DOHH2 (cell line): ENCODE results near the gene C22orf23.

Experiments used
- H3F3A ChIP-seq: fragments of 200-600 bp; sonication (generic), shearing (Covaris generic); 2 replicates; pipeline ENCODE4 v1.6.0; 2016; ENCODE audit warnings: antibody characterized with exemption, mild to moderate bottlenecking; ENCODE audit not compliant: control insufficient read depth, insufficient read depth
- H3K27ac ChIP-seq: fragments of 200-600 bp; sonication (generic); 2 replicates; pipeline ENCODE4 v1.5.1; 2014; ENCODE audit warnings: low read depth, mild to moderate bottlenecking, low read length, moderate library complexity
- H3K27me3 ChIP-seq: fragments of 200-600 bp; sonication (generic); 2 replicates; pipeline ENCODE4 v1.6.1; 2014; ENCODE audit warnings: mild to moderate bottlenecking, low read length, mixed read lengths; ENCODE audit not compliant: control insufficient read depth
- H3K36me3 ChIP-seq: fragments of 200-600 bp; sonication (generic); 2 replicates; pipeline ENCODE4 v1.6.1; 2014; ENCODE audit warnings: mild to moderate bottlenecking, low read length, moderate library complexity, mixed read lengths; ENCODE audit not compliant: control insufficient read depth
- H3K4me1 ChIP-seq: fragments of 200-600 bp; sonication (generic); 2 replicates; pipeline ENCODE4 v1.6.1; 2014; ENCODE audit warnings: mild to moderate bottlenecking, low read length, mixed read lengths; ENCODE audit not compliant: control insufficient read depth
- H3K4me2 ChIP-seq: fragments of 200-600 bp; sonication (generic); 2 replicates; pipeline ENCODE4 v1.6.0; 2014; ENCODE audit warnings: mild to moderate bottlenecking, low read length, moderate library complexity
- H3K4me3 ChIP-seq: fragments of 200-600 bp; sonication (generic); 2 replicates; pipeline ENCODE4 v1.5.1; 2014; ENCODE audit warnings: mild to moderate bottlenecking, low read length, mixed read lengths
- H3K79me2 ChIP-seq: fragments of 200-600 bp; sonication (generic); 2 replicates; pipeline ENCODE4 v1.6.1; 2014; ENCODE audit warnings: mild to moderate bottlenecking, low read length, mixed read lengths; ENCODE audit not compliant: control insufficient read depth
- H3K9me2 ChIP-seq: fragments of 200-600 bp; sonication (generic); replicated peaks from 2 replicates; pipeline ENCODE4 v1.6.1; 2014; ENCODE audit warnings: mild to moderate bottlenecking, low read length, mixed read lengths; ENCODE audit not compliant: control insufficient read depth
- H3K9me3 ChIP-seq: fragments of 200-600 bp; sonication (generic); 2 replicates; pipeline ENCODE4 v1.6.1; 2014; ENCODE audit warnings: antibody characterized with exemption, low read length, mixed read lengths; ENCODE audit not compliant: control insufficient read depth, insufficient read depth
- H4K20me1 ChIP-seq: fragments of 200-600 bp; sonication (generic); 2 replicates; pipeline ENCODE4 v1.6.0; 2014; ENCODE audit warnings: low read depth, mild to moderate bottlenecking, antibody characterized with exemption, low read length, moderate library complexity; ENCODE audit not compliant: control insufficient read depth, insufficient read depth
- CTCF ChIP-seq: fragments of 200-600 bp; sonication (generic); IDR thresholded peaks from one replicate; pipeline ENCODE4 v1.5.1; 2014; ENCODE audit warnings: antibody characterized with exemption, mild to moderate bottlenecking, low read depth, low read length; ENCODE audit not compliant: poor library complexity, severe bottlenecking
- EZH2phosphoT487 ChIP-seq: fragments of 200-600 bp; sonication (generic); IDR thresholded peaks from 2 replicates; pipeline ENCODE4 v1.6.1; 2017; ENCODE audit warnings: borderline replicate concordance, mild to moderate bottlenecking, antibody characterized with exemption, low read length, moderate library complexity, mixed read lengths

Gene C22orf23

GRCh38 chr22:37995460-37995859 is 42.1 kb upstream of the C22orf23 start:
- Histone ChIP-seq H3K9me3 (no peaks in the 10 kb centered on the region), H4K20me1 (no peaks in the 10 kb centered on the region), H3F3A (no peaks in the 10 kb centered on the region), H3K4me3 (no peak overlapping the region), H3K9me2 (no peaks in the 10 kb centered on the region), H3K79me2 (no peaks in the 10 kb centered on the region), H3K4me1 (peaks cover 7% of the 10 kb centered on the region), H3K36me3 (no peaks in the 10 kb centered on the region), H3K27me3 (peaks cover 3% of the 10 kb centered on the region; the same call in 1 of the 2 replicates), H3K27ac (no peak overlapping the region), H3K4me2 (no peak overlapping the region)
- no peak for TF ChIP-seq EZH2phosphoT487
- TF ChIP-seq CTCF: no peak

DNA sequence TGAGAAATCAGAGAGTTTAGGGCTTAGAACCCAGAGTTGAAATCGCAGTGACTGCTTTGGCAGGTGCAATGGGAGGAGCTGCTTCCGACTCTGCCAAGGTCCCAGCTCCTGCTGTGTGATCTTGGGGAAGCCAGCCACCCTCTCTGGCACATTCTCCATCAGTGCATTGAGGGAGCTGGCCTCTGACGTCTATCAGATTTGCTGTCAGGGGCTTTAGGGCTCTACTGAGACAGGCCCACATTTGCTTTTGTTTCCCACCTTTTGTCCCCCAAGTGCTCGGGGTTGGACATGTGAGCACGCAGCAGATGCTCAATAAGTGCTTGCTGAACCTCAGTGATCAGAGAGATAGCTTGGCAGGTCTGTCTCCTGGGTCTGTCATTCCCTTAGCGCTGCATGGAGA is 41.6 kb upstream of the C22orf23 start:
- peaks cover 1% of the 10 kb centered on the region; the same call in 1 of the 2 replicates for H3K27me3 ChIP-seq
- H3K9me3 ChIP-seq: no peaks in the 10 kb centered on the region
- no peaks in the 10 kb centered on the region for H4K20me1 ChIP-seq
- no peaks in the 10 kb centered on the region for H3K36me3 ChIP-seq
- H3K4me1 ChIP-seq: peaks cover 7% of the 10 kb centered on the region
- no peaks in the 10 kb centered on the region for H3K9me2 ChIP-seq
- TF ChIP-seq CTCF (no peak), EZH2phosphoT487 (no peak)
- H3K79me2 ChIP-seq: no peaks in the 10 kb centered on the region
- no peak overlapping the region for H3K27ac ChIP-seq
- H3F3A ChIP-seq: no peaks in the 10 kb centered on the region
- H3K4me2 ChIP-seq: no peak overlapping the region
- H3K4me3 ChIP-seq: no peak overlapping the region

DNA sequence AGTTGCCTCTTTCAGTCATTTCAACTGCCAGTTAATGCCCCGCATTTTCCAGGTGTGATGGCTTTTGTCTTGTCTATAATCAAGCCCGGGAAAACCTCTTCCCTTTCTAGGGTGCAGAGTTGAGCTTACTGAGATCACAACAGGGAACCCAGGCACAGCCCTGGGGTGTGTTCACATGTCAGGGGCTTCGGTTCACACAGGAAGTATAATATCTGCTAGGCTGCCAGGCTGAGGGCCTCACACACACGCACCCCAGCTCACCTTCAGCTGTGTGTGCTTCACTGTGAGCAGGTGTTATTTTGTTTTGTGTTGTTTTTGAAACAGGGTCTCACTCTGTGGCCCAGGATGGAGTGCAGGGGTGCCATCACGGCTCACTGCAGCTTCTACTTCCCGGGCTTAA is 40.6 kb upstream of the C22orf23 start:
- Histone ChIP-seq H3K36me3 (no peaks in the 10 kb centered on the region), H3K4me3 (no peak overlapping the region), H3K27ac (no peak overlapping the region), H3K9me3 (no peaks in the 10 kb centered on the region), H3K27me3 (no peaks in the 10 kb centered on the region), H4K20me1 (no peaks in the 10 kb centered on the region), H3F3A (no peaks in the 10 kb centered on the region), H3K9me2 (no peaks in the 10 kb centered on the region), H3K79me2 (no peaks in the 10 kb centered on the region), H3K4me2 (no peak overlapping the region), H3K4me1 (peaks cover 7% of the 10 kb centered on the region)
- TF ChIP-seq CTCF (no peak), EZH2phosphoT487 (no peak)
